Activated CD8-positive, alpha-beta memory T cell treated with anti-CD3 and anti-CD28 coated beads, Interleukin-2, amount 10 ng/mL, durations not matched to agents 7 days and 5 days (primary cell): ENCODE results near the gene NKD2. TPM values are rescaled to one million over a fixed set of nuclear protein-coding genes. Genes with fewer than 3 reads are reported as not detected.

Experiments used
- ATAC-seq: fragments of 150-1000 bp; cut with Tn5 transposase; one replicate; pipeline ENCODE4 v1.10.0; 2021; ENCODE audit warnings: moderate library complexity
- CTCF ChIA-PET: fragments of 350-600 bp; sonication (Branson Sonifier 250); formaldehyde crosslinking; loops from one replicate; lab custom pipeline; 2021; ENCODE audit warnings: antibody characterized with exemption; lab: Charles Lee
- DNase-seq: peaks from one replicate; pipeline ENCODE4 v3.0.0-alpha.2; 2020
- H3K27ac Mint-ChIP-seq: one replicate; pipeline ENCODE4 v1.8.0; 2021; ENCODE audit warnings: mild to moderate bottlenecking, mixed read lengths
- H3K27me3 Mint-ChIP-seq: one replicate; pipeline ENCODE4 v1.8.0; 2021; ENCODE audit warnings: mixed read lengths
- H3K36me3 Mint-ChIP-seq: one replicate; pipeline ENCODE4 v1.8.0; 2021; ENCODE audit warnings: mild to moderate bottlenecking, mixed read lengths
- H3K4me1 Mint-ChIP-seq: one replicate; pipeline ENCODE4 v1.8.0; 2021; ENCODE audit warnings: mixed read lengths
- H3K4me3 Mint-ChIP-seq: one replicate; pipeline ENCODE4 v1.8.0; 2021; ENCODE audit warnings: mild to moderate bottlenecking, moderate library complexity, mixed read lengths
- H3K9me3 Mint-ChIP-seq: one replicate; pipeline ENCODE4 v1.8.0; 2022; ENCODE audit warnings: low read depth, mixed read lengths
- total RNA-seq, 2 experiments: library from RNA; stranded (reverse); gene quantifications; one replicate each; pipeline ENCODE4 v1.2.3, GENCODE V29; 2021

NKD2 gene
- total RNA-seq, 2 experiments from 2014 or later = 4.2 to 6.5 TPM

DNA sequence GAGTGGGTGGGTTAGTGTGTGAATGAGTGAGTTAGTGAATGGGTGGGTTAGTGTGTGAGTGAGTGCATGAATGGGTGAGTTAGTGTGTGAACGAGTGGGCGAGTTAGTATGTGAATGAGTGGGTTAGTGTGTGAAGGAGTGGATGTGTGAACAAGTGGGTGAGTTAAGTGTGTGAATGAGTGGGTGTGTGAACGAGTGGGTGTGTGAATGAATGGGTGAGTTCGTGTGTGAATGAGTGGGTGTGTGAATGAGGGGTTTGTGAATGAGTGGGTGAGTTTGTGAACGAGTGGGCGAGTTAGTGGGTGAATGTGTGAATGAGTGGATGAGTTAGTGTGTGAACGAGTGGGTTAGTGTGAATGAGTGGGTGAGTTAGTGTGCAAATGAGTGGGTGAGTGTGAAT lies 34.0 kb downstream of the NKD2 start:
- CTCF ChIA-PET = no interaction called here
- H3K4me3 Mint-ChIP-seq = no peak overlapping the region
- peaks cover 67% of the 10 kb centered on the region for H3K9me3 Mint-ChIP-seq
- DNase-seq (no peak), ATAC-seq (no peak)
- H3K4me1 Mint-ChIP-seq = no peaks in the 10 kb centered on the region
- no peak overlapping the region for H3K27ac Mint-ChIP-seq
- H3K36me3 Mint-ChIP-seq = peaks cover 10% of the 10 kb centered on the region
- H3K27me3 Mint-ChIP-seq = no peaks in the 10 kb centered on the region

DNA sequence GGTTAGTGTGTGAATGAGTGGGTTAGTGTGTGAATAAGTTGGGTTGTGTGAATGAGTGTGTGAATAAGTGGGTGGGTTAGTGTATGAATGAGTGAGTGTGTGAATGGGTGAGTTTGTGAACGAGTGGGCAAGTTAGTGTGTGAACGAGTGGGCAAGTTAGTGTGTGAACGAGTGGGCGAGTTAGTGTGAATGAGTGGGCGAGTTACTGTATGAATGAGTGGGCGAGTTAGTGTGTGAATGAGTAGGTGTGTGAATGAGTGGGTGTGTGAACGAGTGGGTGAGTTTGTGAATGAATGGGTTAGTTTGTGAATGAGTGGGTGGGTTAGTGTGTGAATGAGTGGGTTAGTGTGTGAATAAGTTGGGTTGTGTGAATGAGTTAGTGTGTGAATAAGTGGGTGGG lies 34.7 kb downstream of the NKD2 start:
- H3K27ac Mint-ChIP-seq = no peak overlapping the region
- no peak for DNase-seq
- H3K36me3 Mint-ChIP-seq = peaks cover 10% of the 10 kb centered on the region
- ATAC-seq = no peak
- H3K27me3 Mint-ChIP-seq = no peaks in the 10 kb centered on the region
- H3K4me3 Mint-ChIP-seq = no peak overlapping the region
- CTCF ChIA-PET = no interaction called here
- peaks cover 71% of the 10 kb centered on the region for H3K9me3 Mint-ChIP-seq
- H3K4me1 Mint-ChIP-seq = no peaks in the 10 kb centered on the region

DNA sequence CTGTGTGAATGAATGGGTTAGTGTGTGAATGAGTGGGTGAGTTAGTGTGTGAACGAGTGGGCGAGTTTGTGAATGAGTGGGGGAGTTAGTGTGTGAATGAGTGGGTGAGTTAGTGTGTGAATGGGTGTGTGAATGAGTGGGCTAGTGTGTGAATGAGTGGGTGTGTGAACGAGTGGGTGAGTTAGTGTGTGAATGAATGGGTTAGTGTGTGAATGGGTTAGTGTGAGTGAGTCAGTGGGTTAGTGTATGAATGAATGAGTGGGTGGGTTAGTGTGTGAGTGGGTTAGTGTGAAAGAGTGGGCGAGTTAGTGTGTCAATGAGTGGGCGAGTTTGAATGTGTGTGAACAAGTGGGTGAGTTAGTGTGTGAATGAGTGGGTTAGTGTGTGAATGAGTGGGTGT lies 35.5 kb downstream of the NKD2 start:
- H3K4me3 Mint-ChIP-seq = no peak overlapping the region
- peaks cover 10% of the 10 kb centered on the region for H3K36me3 Mint-ChIP-seq
- no peak overlapping the region for H3K27ac Mint-ChIP-seq
- CTCF ChIA-PET = no interaction called here
- peaks cover 74% of the 10 kb centered on the region for H3K9me3 Mint-ChIP-seq
- no peak for ATAC-seq
- H3K27me3 Mint-ChIP-seq = no peaks in the 10 kb centered on the region
- no peaks in the 10 kb centered on the region for H3K4me1 Mint-ChIP-seq
- no peak for DNase-seq

DNA sequence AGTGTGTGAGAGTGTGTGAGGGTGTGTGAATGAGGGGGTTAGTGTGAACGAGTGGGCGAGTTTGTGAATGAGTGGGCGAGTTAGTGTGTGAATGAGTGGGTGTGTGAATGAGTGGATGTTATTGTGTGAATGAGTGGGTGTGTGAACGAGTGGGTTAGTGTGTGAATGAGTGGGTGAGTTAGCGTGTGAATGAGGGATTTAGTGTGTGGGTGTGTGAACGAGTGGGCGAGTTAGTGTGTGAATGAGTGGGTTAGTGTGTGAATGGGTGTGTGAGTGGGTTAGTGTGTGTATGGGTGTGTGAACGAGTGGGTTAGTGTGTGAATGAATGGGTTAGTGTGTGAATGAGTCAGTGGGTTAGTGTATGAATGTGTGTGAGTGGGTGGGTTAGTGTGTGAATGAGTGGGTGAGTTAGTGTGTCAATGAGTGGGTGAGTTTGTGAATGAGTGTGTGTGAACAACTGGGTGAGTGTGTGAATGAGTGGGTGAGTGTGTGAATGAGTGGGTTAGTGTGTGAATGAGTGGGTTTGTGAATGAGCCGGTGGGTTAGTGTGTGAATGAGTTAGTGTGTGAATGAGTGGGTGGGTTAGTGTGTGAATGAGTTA lies 37.5 kb downstream of the NKD2 start:
- DNase-seq (no peak), ATAC-seq (no peak)
- H3K36me3 Mint-ChIP-seq = peaks cover 8% of the 10 kb centered on the region
- CTCF ChIA-PET = no interaction called here
- no peak overlapping the region for H3K27ac Mint-ChIP-seq
- no peaks in the 10 kb centered on the region for H3K4me1 Mint-ChIP-seq
- no peak overlapping the region for H3K4me3 Mint-ChIP-seq
- peaks cover 72% of the 10 kb centered on the region for H3K9me3 Mint-ChIP-seq
- H3K27me3 Mint-ChIP-seq = no peaks in the 10 kb centered on the region

DNA sequence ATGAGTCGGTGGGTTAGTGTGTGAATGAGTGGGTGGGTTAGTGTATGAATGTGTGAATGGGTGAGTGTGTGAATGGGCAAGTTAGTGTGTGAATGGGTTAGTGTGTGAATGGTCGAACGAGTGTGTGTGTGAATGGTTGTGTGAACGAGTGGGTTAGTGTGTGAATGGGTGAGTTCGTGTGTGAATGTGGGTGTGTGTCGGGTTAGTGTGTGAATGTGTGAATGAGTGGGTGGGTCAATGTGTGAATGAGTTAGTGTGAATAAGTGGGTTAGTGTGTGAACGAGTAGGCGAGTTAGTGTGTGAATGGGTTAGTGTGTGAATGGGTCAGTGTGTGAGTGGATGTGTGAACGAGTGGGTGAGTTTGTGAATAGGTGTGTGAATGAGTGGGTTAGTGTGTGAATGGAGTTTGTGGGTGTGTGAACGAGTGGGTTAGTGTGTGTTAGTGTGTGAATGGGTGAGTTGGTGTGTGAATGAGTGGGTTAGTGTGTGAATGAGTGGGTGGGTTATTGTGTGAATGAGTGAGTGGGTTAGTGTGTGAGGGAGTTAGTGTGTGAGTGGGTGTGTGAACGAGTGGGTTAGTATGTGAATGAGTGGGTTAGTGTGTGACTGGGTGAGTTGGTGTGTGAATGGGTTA lies 38.8 kb downstream of the NKD2 start:
- Mint-ChIP-seq H3K27ac (no peak overlapping the region), H3K36me3 (peaks cover 7% of the 10 kb centered on the region), H3K4me1 (no peaks in the 10 kb centered on the region), H3K4me3 (no peak overlapping the region), H3K27me3 (no peaks in the 10 kb centered on the region), H3K9me3 (peaks cover 58% of the 10 kb centered on the region)
- ATAC-seq = no peak
- no peak for DNase-seq
- CTCF ChIA-PET = no interaction called here

DNA sequence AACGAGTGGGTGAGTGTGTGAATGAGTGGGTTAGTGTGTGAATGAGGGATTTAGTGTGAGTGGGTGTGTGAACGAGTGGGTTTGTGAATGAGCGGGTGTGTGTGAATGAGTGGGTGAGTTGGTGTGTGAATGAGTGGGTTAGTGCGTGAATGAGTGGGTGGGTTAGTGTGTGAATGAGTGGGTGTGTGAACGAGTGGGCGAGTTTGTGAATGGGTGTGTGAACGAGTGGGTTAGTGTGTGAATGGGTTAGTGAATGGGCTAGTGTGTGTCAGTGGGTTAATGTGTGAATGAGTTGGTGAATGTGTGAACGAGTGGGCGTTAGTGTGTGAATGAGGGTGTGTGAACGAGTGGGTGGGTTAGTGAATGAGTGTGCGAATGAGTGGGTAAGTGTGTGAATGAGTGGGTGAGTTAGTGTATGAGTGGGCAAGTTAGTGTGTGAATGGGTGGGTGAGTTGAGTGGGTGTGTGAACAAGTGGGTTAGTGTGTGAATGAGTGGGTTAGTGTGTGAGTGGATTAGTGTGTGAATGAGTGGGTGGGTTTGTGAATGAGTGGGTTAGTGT lies 39.6 kb downstream of the NKD2 start:
- Mint-ChIP-seq H3K4me1 (no peaks in the 10 kb centered on the region), H3K9me3 (peaks cover 50% of the 10 kb centered on the region), H3K27me3 (no peaks in the 10 kb centered on the region), H3K4me3 (no peak overlapping the region), H3K27ac (no peak overlapping the region), H3K36me3 (peaks cover 7% of the 10 kb centered on the region)
- DNase-seq (no peak), ATAC-seq (no peak)
- CTCF ChIA-PET = no interaction called here

DNA sequence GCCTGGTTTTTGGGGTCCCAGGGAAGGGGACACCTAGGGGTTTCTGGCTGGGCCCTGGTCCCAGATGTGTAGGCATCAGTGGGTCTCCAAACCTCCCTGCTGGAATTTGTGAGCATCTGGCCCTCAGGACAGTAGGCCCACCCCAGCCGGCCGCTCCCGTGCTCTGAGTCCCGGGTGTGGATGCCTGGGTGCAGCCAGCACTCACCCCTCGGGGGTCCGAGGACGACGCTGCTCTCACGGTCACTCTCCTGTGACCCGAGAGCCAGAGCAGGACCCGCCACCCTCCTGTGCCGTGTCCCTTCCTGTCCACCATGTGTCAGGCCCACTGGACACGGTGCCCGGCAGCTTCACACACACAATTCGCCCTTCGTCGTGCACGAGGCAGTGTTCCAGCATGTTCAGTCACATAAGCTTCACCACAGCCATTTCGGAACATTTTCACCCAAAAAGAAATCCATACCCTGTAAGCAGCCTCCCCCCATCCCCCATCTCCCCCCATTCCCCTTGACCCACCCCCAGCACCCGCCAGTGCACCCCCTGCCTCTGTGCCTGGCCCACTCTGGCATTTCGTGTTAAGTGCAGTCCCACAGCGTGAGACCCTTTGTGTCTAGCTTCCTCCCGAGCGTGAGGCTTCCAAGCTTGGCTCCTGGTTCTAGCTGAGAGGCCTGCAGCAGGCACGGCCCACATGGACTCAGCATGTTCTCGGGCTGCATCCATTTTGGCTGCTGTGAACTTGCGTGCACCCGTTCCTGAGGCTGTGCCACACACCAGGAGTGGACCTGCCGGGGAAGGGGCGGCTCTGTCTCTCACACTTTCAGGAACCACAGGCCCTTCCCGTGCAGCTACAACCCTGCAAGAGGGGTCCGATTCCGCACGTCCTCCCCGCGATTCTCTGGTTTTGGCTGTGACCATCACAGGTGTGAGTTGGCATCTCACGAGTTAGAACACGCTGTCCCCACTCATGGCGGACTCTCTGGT lies 40.5 kb downstream of the NKD2 start:
- Mint-ChIP-seq H3K27me3 (no peaks in the 10 kb centered on the region), H3K4me3 (no peak overlapping the region), H3K9me3 (peaks cover 41% of the 10 kb centered on the region), H3K36me3 (peaks cover 7% of the 10 kb centered on the region), H3K4me1 (no peaks in the 10 kb centered on the region), H3K27ac (no peak overlapping the region)
- CTCF ChIA-PET = no interaction called here
- ATAC-seq = no peak
- DNase-seq = no peak

DNA sequence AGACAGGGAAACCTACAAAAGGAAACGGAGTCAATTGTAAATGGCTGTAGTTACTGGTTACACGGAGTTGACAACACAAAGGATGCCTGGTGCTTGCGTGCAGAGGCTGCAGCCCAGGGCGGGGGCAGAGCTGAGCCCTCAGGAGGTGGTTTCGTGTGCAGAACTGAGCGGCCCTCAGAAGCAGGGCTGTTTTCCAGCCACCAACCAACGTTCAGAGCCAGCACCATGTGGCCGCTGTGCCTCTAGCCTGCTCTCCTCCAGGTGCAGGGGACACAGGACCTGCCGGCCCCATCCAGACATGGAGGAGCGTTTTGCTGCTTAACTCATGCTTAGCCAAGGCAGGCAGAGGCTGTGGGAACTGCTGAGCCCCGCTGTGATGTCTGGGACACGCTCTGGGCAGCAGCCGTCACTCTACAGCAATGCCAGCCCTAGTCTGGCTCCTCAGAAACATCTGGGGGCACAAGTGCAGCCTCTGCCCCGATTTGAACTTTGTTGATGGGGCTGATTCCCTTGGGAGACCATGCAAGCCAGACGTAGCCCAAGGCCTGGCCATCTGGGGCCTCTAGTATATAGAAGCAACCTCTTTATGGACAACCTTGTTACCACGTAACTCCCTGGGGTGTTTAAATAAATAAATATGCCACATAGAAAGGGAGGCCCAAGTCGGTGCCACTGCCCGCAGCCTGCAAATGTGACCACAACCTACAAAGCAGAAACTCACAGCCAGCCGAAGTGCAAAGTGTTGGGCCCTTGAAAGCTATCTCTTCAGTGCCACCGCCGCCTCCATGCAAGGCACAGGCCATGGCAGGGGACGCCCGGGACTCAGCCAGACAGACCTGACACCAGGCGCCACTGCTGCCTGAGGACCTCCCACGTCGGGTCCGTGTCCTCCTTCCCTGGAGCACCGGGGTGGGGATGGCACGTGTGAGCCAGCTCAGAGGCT lies 42.1 kb downstream of the NKD2 start:
- H3K9me3 Mint-ChIP-seq = peaks cover 26% of the 10 kb centered on the region
- CTCF ChIA-PET = interaction anchor here (1.4 kb wide), 1 partner anchor 117 kb away, joined by 3 read pairs; no protein-coding TSS in a partner anchor

DNA sequence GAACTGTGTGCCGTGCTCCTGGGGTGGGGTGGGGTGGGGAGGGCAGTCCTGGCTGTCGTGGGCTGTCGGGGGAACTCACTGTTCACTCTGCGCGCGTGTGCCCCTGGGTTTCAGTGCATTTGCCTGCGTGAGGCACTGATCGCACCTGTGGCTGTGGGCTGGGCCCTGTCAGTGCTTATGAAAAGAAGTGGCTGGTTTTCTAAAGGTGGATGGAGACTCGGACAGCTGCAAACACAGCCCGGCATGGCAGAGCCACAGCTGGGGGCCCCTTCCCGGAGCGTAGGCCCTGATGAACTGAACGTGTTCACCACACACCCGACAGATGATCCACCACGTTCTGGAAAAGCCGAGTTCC lies 42.7 kb downstream of the NKD2 start:
- H3K36me3 Mint-ChIP-seq = no peaks in the 10 kb centered on the region
- H3K4me1 Mint-ChIP-seq = no peaks in the 10 kb centered on the region
- CTCF ChIA-PET = interaction anchor here (1.4 kb wide), 1 partner anchor 116 kb away, joined by 3 read pairs; no protein-coding TSS in a partner anchor
- no peak overlapping the region for H3K27ac Mint-ChIP-seq
- H3K9me3 Mint-ChIP-seq = peaks cover 19% of the 10 kb centered on the region
- DNase-seq = no peak
- no peak overlapping the region for H3K4me3 Mint-ChIP-seq
- no peak for ATAC-seq
- H3K27me3 Mint-ChIP-seq = no peaks in the 10 kb centered on the region

More for the DNA sequence above, 42.1 kb downstream of the NKD2 start:
- ATAC-seq (no peak), DNase-seq (no peak)
- Mint-ChIP-seq H3K4me1 (no peaks in the 10 kb centered on the region), H3K27ac (no peak overlapping the region), H3K36me3 (no peaks in the 10 kb centered on the region), H3K4me3 (no peak overlapping the region), H3K27me3 (no peaks in the 10 kb centered on the region)

DNA sequence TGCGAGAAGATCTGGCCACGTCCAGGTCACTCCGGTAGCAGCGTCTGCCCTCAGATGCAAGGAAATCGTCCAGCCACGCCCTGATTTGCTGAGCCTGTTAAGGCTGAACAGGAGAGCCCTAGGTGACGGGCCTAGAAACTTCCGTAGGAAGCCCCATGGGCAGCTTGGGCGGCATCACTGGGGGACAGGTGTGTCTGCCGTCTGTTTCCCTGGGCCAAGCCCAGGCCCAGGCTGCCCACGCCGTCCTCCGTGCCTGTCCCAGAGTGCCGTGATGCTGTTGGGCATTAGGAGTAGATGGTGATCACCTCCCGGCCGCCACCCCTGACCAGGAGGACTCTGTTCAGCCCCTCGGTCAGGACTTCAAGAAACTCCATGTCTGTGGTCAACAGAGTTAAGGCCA lies 43.5 kb downstream of the NKD2 start:
- Mint-ChIP-seq H3K4me1 (no peaks in the 10 kb centered on the region), H3K4me3 (no peak overlapping the region), H3K27me3 (no peaks in the 10 kb centered on the region), H3K9me3 (peaks cover 12% of the 10 kb centered on the region), H3K36me3 (no peaks in the 10 kb centered on the region), H3K27ac (no peak overlapping the region)
- no peak for ATAC-seq
- CTCF ChIA-PET = interaction anchor here (1.4 kb wide), 1 partner anchor 116 kb away, joined by 3 read pairs; no protein-coding TSS in a partner anchor
- no peak for DNase-seq

DNA sequence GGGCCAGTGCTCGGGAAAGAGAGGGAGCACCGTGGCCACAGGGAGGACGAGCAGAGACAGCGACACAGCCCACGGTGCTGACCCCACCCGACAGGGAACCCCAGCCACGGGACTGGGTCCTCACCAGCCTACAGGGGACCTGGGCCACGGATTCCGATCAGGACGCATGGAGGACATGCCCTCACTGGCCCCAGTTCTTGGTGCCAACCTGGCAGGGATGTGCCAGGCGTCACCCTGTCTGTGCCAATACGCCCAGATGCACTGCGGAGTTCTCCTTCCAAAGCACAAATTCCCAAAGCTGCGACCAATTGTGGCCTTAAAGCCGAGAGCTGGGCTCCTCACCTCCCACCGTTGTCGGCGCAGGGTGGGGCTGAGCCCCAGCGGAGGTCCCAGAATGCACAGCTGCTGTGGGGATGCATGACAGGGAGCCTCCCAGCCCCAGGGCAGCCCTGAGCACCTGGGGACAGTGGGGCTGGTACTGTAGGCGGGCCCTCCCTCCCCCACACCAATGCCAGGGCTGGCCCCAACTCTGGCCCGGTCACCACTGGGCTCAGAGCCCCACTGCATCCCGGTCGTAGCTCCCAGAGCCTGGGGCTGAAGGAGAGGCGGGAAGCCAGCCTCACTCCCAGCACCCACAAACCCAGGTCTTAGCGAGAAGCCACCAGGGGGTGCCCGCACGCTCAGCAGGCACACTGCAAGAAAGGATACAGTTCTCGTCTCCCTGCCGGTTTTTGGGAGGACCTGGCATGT lies 44.2 kb downstream of the NKD2 start:
- CTCF ChIA-PET = interaction anchor here (0.9 kb wide), 1 partner anchor 88 kb away, joined by 3 read pairs; no protein-coding TSS in a partner anchor
- H3K27me3 Mint-ChIP-seq = no peaks in the 10 kb centered on the region
- peaks cover 5% of the 10 kb centered on the region for H3K9me3 Mint-ChIP-seq
- H3K4me1 Mint-ChIP-seq = no peaks in the 10 kb centered on the region
- no peak overlapping the region for H3K27ac Mint-ChIP-seq
- no peak for DNase-seq
- H3K36me3 Mint-ChIP-seq = no peaks in the 10 kb centered on the region
- no peak overlapping the region for H3K4me3 Mint-ChIP-seq
- no peak for ATAC-seq
